ENCODE data around the gene SLIT3.
A peak's percentile ranks its signal among the peaks of the same experiment; 100 is the strongest.

SLIT3 gene

DNA sequence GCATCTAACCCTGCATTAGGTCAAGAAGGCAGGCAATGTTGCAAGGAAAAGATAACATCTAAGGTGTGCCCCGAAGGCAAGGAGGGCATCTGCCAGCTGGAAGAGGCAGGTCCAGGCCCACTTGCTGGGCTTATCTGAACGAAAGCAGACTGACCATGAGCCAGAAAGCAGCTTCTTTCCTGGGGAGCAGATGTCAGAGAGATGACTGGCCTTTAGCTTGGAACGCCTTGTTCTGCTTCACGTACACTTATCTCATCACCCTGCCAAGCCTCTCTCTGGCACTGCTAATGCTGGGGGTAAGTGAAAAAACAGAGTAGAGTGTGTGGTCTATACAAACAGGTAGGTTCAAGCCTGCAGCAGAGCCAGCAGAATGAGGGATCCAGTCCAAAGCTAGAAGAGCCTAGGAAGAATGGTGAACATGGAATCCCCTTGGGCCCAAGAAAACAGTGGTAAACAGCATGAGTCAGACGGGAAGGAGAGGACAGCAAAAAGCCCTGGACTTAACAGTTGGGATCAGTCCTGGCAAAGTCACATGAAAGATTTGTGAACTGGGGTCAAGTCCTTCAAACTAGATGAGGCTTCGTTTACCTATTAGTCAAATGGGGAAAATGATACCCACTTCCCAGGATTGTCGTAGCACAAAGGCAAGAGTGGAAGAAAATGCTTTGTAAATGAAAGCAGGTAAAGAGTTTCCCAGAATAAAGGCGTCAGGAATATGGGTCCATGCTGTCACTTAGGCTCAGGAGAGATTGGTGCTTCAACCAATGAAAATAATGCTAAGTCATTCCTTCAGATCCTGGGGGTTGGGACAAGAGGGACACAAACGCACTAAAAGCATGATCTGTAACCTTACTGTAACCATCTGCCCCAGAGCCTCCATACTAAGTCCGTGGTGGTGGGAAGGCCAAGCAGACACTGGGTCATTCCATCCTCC is 200.9 kb downstream of the SLIT3 start:
- Histone ChIP-seq H3K36me3 (ENCODE audit: control insufficient read depth, insufficient read depth, low read length) (no peaks in the 10 kb centered on the region), H3K4me3 (ENCODE audit: low read depth, low read length) (peak overlapping the region; percentile 27), H3K27ac (peak overlapping the region; percentile 71), H3K79me2 (peaks cover 9% of the 10 kb centered on the region), H3K27me3 (ENCODE audit: control insufficient read depth, insufficient read depth, low read length) (no peaks in the 10 kb centered on the region), H3K4me1 (peaks cover 48% of the 10 kb centered on the region), H3K9ac (no peak overlapping the region), H2AFZ (no peak overlapping the region), H3K9me3 (ENCODE audit: control insufficient read depth, low read length) (no peaks in the 10 kb centered on the region), H3K4me2 (ENCODE audit: low read length) (peak overlapping the region; percentile 61)
- TF ChIP-seq, protein P1, sequence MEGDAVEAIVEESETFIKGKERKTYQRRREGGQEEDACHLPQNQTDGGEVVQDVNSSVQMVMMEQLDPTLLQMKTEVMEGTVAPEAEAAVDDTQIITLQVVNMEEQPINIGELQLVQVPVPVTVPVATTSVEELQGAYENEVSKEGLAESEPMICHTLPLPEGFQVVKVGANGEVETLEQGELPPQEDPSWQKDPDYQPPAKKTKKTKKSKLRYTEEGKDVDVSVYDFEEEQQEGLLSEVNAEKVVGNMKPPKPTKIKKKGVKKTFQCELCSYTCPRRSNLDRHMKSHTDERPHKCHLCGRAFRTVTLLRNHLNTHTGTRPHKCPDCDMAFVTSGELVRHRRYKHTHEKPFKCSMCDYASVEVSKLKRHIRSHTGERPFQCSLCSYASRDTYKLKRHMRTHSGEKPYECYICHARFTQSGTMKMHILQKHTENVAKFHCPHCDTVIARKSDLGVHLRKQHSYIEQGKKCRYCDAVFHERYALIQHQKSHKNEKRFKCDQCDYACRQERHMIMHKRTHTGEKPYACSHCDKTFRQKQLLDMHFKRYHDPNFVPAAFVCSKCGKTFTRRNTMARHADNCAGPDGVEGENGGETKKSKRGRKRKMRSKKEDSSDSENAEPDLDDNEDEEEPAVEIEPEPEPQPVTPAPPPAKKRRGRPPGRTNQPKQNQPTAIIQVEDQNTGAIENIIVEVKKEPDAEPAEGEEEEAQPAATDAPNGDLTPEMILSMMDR (IDR thresholded peaks at IDR 0.05), result no peak

DNA sequence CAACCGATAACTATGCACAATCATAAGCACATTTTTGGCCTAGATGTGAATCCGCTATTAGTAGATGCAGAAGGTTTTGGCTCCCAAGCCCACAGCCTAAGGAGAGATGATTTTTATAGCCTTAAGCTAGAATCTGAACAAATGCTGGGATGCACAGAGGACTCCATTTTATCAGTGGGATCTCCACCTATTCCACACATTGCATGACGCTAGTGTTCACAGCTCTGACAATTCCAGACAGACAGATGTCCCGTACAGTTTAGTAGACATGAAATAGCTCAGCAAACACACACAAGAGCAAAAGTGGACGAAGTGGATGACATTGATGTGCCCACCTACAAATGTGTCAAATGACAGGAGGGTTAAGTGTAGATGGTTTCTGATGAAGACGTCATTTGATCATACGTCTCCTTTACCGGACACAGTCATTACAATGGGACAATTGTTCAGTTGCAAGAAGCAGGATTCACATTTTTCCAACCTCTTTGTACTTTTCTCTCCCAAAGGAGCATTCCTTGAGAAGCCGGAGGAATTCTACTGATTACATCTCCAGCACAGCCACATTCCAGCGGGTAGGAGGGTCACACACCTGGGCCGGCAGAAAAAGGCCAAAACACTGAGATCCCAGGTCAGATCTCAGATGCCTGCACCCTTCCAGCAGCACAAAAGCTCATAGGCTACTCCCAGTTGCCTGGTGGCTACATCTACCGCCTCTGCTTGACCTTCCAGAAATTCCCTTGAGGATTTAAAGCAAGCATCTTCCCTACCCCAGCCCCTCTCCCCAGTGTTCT is 202.4 kb downstream of the SLIT3 start:
- H3K9me3 ChIP-seq (ENCODE audit: control insufficient read depth, low read length), result no peaks in the 10 kb centered on the region
- peak overlapping the region; percentile 71 for H3K27ac ChIP-seq
- H3K79me2 ChIP-seq, result peaks cover 19% of the 10 kb centered on the region
- H3K27me3 ChIP-seq (ENCODE audit: control insufficient read depth, insufficient read depth, low read length), result no peaks in the 10 kb centered on the region
- no peak overlapping the region for H2AFZ ChIP-seq
- H3K4me3 ChIP-seq (ENCODE audit: low read depth, low read length), result no peak overlapping the region
- no peaks in the 10 kb centered on the region for H3K36me3 ChIP-seq (ENCODE audit: control insufficient read depth, insufficient read depth, low read length)
- H3K4me2 ChIP-seq (ENCODE audit: low read length), result no peak overlapping the region
- H3K4me1 ChIP-seq, result peaks cover 55% of the 10 kb centered on the region
- H3K9ac ChIP-seq, result no peak overlapping the region
- TF ChIP-seq, protein P1 (IDR thresholded peaks at IDR 0.05), result no peak

DNA sequence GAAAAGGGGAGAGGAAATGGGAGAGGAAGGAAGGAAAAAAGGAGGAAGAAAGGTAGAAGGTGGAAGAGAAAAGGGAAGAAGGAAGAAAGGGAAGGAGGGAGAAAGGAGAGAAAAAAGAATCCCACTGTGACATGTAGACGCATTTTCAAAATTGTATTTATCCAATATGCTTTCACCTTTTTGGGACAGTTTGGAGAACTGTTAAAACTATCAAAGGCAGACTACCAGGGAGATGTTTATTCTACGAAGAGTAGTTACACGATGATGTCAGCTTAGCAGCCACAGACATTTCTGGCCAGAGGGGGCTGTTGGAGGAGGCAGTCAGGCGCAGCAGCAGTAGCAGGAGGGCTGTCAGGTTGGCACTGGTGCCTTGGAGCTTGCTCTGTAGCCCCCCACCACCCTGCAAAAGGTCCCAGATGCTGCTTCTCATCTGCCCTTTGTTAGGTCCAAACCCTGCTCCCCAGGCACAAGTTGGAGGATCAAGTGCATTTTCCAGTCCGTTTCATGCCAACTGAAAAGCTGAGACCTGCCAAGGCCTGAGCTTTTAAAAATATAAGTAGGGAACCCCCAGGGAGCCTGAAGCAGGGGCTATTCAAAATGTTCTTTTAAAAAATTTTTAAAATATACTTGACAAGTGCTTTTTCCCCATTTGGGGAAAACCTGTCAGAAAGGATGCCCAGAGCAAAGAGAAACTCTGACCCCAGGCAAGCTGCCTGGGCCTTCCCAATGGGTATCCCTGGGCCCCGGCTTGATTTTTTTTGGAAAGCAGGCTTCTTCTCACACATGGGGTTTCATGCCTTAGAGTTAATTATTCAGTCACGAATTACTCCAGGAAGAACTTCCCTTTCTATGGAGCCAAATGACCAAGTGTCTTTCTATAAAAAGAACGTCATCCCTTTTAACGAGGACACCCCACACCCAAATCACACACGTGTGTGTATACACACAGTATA is 203.3 kb downstream of the SLIT3 start:
- Histone ChIP-seq H3K27ac (peak overlapping the region; percentile 1), H3K79me2 (peaks cover 20% of the 10 kb centered on the region)

DNA sequence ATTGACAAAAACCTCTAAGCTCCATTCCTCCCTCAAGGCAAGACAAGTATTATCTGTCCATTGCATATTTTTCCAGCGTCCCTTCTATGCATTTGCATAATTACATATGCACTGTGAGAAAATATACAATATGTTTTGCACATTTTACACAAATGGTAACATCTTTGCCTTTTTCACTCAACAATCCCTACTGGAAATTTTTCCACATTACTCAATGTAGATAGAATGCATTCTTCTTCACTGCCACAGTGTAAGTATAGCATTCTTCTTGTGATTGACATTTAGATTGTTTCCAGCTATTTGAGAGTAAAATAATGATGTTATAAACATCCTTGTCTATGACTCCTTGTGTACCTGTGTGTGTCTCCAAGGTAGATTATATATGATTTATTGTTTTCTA is 205.0 kb downstream of the SLIT3 start:
- H3K79me2 ChIP-seq, result peaks cover 25% of the 10 kb centered on the region
- H3K4me2 ChIP-seq (ENCODE audit: low read length), result no peak overlapping the region
- no peak overlapping the region for H2AFZ ChIP-seq
- H3K9me3 ChIP-seq (ENCODE audit: control insufficient read depth, low read length), result no peaks in the 10 kb centered on the region
- H3K9ac ChIP-seq, result no peak overlapping the region
- H3K36me3 ChIP-seq (ENCODE audit: control insufficient read depth, insufficient read depth, low read length), result no peaks in the 10 kb centered on the region
- H3K27ac ChIP-seq, result no peak overlapping the region
- peaks cover 45% of the 10 kb centered on the region for H3K4me1 ChIP-seq
- H3K27me3 ChIP-seq (ENCODE audit: control insufficient read depth, insufficient read depth, low read length), result no peaks in the 10 kb centered on the region
- TF ChIP-seq, protein P1 (IDR thresholded peaks at IDR 0.05), result no peak
- H3K4me3 ChIP-seq (ENCODE audit: low read depth, low read length), result no peak overlapping the region

More for the DNA sequence above, 203.3 kb downstream of the SLIT3 start:
- no peaks in the 10 kb centered on the region for H3K9me3 ChIP-seq (ENCODE audit: control insufficient read depth, low read length)
- H3K36me3 ChIP-seq (ENCODE audit: control insufficient read depth, insufficient read depth, low read length), result no peaks in the 10 kb centered on the region
- TF ChIP-seq, protein P1 (IDR thresholded peaks at IDR 0.05), result no peak
- no peak overlapping the region for H2AFZ ChIP-seq
- H3K4me1 ChIP-seq, result peaks cover 55% of the 10 kb centered on the region
- no peak overlapping the region for H3K9ac ChIP-seq
- H3K27me3 ChIP-seq (ENCODE audit: control insufficient read depth, insufficient read depth, low read length), result no peaks in the 10 kb centered on the region
- no peak overlapping the region for H3K4me3 ChIP-seq (ENCODE audit: low read depth, low read length)
- H3K4me2 ChIP-seq (ENCODE audit: low read length), result peak overlapping the region; percentile 13
